Esophagus squamous epithelium (tissue), 5 donors: ENCODE data around the gene NTPCR. TPM values are rescaled to one million over a fixed set of nuclear protein-coding genes. Genes with fewer than 3 reads are reported as not detected.

Experiments
- DNase-seq: peaks from one replicate; lab custom pipeline; 2025; lab: John Stamatoyannopoulos, UW
- H3K27ac ChIP-seq, 4 donors: fragments of 200-600 bp; sonication (generic); one replicate each; pipeline ENCODE4 v1.5.1; 2016 to 2019; ENCODE audit warnings: mild to moderate bottlenecking in 1 of 4
- H3K27me3 ChIP-seq, 4 donors: fragments of 200-600 bp; sonication (generic); 1 replicate in 3 of 4; 2 replicates in 1 of 4; pipeline versions ENCODE4 v1.5.1 to v1.6.0; 2017 to 2021; ENCODE audit warnings: antibody characterized with exemption in 1 of 4
- H3K36me3 ChIP-seq, 3 donors: fragments of 200-600 bp; sonication (generic); one replicate each; pipeline ENCODE4 v1.5.1; 2016 to 2019
- H3K4me1 ChIP-seq, 3 donors: fragments of 200-600 bp; sonication (generic); one replicate each; pipeline ENCODE4 v1.5.1; 2017 to 2019
- H3K4me3 ChIP-seq, 4 donors: fragments of 200-600 bp; sonication (generic); 1 replicate in 3 of 4; 2 replicates in 1 of 4; pipeline ENCODE4 v1.5.1; 2016 to 2019; ENCODE audit warnings: mild to moderate bottlenecking in 2 of 4, moderate library complexity in 1 of 4
- H3K9me3 ChIP-seq, 3 donors: fragments of 200-600 bp; sonication (generic); one replicate each; pipeline ENCODE4 v1.5.1; 2016 to 2019
- POLR2A ChIP-seq, 4 donors: fragments of 450-650 bp; IDR thresholded peaks; one replicate each; pipeline ENCODE4 v1.6.1; 2017; ENCODE audit warnings: antibody characterized with exemption in 4 of 4, mild to moderate bottlenecking in 4 of 4, moderate library complexity in 3 of 4
- WGBS, 2 donors: methylation state at CpG; one replicate each; pipeline ENCODE4 v1.1.5; 2018; 5-methylcytosine and 5-hydroxymethylcytosine counted together
- intact Hi-C: fragments of 100-400 bp; cut with DNase I; formaldehyde crosslinking; loops from one replicate; pipeline ENCODE4 v1.15.0; 2022
- total RNA-seq, 4 donors: library from RNA; depleted of rRNA; stranded (reverse); fragments of >200 nt; gene quantifications; one replicate each; pipeline ENCODE4 v1.1.0, GENCODE V29; 2016
- TF ChIP-seq, protein P1 (sequence below), 6 experiments: fragments of 450-650 bp in 4 of 6; fragments of 200-600 bp in 2 of 6; sonication (generic) in 2 of 6; IDR thresholded peaks; one replicate each; pipeline ENCODE4 v1.5.1; 2016 to 2019; ENCODE audit warnings: antibody characterized with exemption in 6 of 6, mild to moderate bottlenecking in 4 of 6, moderate library complexity in 4 of 6
- donor health status: DM: yes; HTN: yes; CAD: no.

NTPCR gene
- total RNA-seq, 4 donors from 2014 or later, result 19.9 to 35.8 (median 23.4) TPM

DNA sequence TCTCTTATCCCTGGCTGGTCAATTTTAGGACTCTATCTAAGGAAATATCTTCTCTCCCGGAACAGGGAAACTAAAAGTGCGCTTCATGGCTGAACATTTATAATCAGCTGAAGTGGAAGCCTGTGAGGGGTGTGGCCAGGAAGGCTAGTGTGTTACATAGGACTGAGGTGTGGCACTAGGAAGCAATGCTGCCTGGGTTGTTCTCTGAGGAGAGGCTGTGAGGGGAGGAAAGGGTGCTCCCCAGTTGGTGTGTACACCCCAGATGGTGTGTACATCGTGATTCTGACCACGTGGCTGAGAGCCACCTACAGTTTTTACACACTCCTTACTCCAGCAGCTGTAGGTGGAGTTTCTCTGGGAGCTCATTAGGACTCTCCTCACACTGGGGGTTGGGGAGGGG lies 16.3 kb downstream of the NTPCR start:
- Histone ChIP-seq H3K27me3 (no peaks in the 10 kb centered on the region), H3K27ac (no peak overlapping the region), H3K36me3 (peaks cover 6 to 65% (median 10%) of the 10 kb centered on the region in 3 donors), H3K4me3 (no peak overlapping the region), H3K4me1 (peaks cover 0 to 28% (median 7%) of the 10 kb centered on the region in 3 donors), H3K9me3 (no peaks in the 10 kb centered on the region)
- no peak for DNase-seq
- WGBS, 2 donors, result 70 to 89% methylated on average over 4 of the region's 4 CpGs
- TF ChIP-seq POLR2A (IDR thresholded peaks at IDR 0.05), result no peak
- TF ChIP-seq, protein P1, sequence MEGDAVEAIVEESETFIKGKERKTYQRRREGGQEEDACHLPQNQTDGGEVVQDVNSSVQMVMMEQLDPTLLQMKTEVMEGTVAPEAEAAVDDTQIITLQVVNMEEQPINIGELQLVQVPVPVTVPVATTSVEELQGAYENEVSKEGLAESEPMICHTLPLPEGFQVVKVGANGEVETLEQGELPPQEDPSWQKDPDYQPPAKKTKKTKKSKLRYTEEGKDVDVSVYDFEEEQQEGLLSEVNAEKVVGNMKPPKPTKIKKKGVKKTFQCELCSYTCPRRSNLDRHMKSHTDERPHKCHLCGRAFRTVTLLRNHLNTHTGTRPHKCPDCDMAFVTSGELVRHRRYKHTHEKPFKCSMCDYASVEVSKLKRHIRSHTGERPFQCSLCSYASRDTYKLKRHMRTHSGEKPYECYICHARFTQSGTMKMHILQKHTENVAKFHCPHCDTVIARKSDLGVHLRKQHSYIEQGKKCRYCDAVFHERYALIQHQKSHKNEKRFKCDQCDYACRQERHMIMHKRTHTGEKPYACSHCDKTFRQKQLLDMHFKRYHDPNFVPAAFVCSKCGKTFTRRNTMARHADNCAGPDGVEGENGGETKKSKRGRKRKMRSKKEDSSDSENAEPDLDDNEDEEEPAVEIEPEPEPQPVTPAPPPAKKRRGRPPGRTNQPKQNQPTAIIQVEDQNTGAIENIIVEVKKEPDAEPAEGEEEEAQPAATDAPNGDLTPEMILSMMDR (IDR thresholded peaks at IDR 0.05), result no peak
- intact Hi-C loops, result no loop called here

- Histone ChIP-seq H3K27ac (no peak overlapping the region), H3K36me3 (peaks cover 6 to 82% (median 10%) of the 10 kb centered on the region in 3 donors), H3K27me3 (no peaks in the 10 kb centered on the region), H3K4me1 (peaks cover 0 to 25% (median 3%) of the 10 kb centered on the region in 3 donors), H3K9me3 (peaks cover 0 to 11% (median 9%) of the 10 kb centered on the region in 3 donors), H3K4me3 (no peak overlapping the region)
- TF ChIP-seq, protein P1 (IDR thresholded peaks at IDR 0.05), result no peak
- no peak for TF ChIP-seq POLR2A (IDR thresholded peaks at IDR 0.05)
- no peak for DNase-seq
- intact Hi-C loops, result no loop called here
- 82 to 98% methylated on average over 5 of the region's 5 CpGs for WGBS, 2 donors
Measured at GRCh38 chr1:232968391-232968790, 18.0 kb downstream of the NTPCR start.

DNA sequence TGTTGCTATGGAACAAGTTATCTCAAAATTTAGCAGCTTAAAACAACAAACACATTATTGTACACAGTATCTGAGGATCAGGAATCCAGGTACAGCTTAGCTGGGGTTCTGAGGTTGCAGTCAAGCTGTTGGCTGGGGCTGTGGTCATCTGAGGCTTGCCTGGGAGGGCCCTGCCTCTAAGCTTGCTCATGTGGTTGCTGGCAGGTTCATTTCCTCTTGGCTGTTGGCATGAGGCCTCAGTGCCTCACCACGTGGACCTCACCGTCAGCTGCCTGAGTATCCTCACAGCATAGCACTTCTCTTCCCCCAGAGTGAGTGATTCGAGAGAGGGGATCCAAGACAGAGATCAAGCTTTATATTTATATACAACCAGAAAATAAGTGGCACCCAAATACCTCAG lies 18.6 kb downstream of the NTPCR start:
- intact Hi-C loops, result no loop called here
- no peak overlapping the region for H3K4me3 ChIP-seq
- H3K4me1 ChIP-seq, result peaks cover 0 to 19% (median 3%) of the 10 kb centered on the region in 3 donors
- peaks cover 0 to 16% (median 11%) of the 10 kb centered on the region in 3 donors for H3K9me3 ChIP-seq
- H3K36me3 ChIP-seq, result peaks cover 6 to 88% (median 10%) of the 10 kb centered on the region in 3 donors
- H3K27me3 ChIP-seq, result no peaks in the 10 kb centered on the region
- 100% methylated on average over 1 of the region's 3 CpGs; no CpG with 5 or more reads in 1 of the 2 donors for WGBS, 2 donors
- DNase-seq, result no peak
- TF ChIP-seq, protein P1 (IDR thresholded peaks at IDR 0.05), result no peak
- TF ChIP-seq POLR2A (IDR thresholded peaks at IDR 0.05), result no peak
- H3K27ac ChIP-seq, result no peak overlapping the region

DNA sequence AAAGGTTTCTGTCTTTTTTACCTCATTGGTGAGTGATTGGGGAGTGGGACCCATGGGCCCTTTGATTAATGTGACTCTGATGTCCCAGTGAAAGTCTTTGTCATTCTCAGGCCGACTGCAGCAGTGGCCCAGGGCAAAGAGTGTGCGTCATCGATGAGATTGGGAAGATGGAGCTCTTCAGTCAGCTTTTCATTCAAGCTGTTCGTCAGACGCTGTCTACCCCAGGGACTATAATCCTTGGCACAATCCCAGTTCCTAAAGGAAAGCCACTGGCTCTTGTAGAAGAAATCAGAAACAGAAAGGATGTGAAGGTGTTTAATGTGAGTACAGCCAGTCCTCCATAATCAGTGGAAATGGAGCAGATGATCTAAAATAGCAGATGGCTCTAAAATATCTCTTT lies 19.4 kb downstream of the NTPCR start:
- peaks cover 0 to 18% (median 3%) of the 10 kb centered on the region in 3 donors for H3K4me1 ChIP-seq
- H3K4me3 ChIP-seq, result no peak overlapping the region
- peaks cover 0 to 20% (median 16%) of the 10 kb centered on the region in 3 donors for H3K9me3 ChIP-seq
- TF ChIP-seq, protein P1 (IDR thresholded peaks at IDR 0.05), result no peak
- no peak for TF ChIP-seq POLR2A (IDR thresholded peaks at IDR 0.05)
- no peak overlapping the region for H3K27ac ChIP-seq
- H3K27me3 ChIP-seq, result no peaks in the 10 kb centered on the region
- WGBS, 2 donors, result 72 to 86% methylated on average over 5 of the region's 5 CpGs
- intact Hi-C loops, result no loop called here
- peaks cover 6 to 89% (median 10%) of the 10 kb centered on the region in 3 donors for H3K36me3 ChIP-seq
- DNase-seq, result no peak

GRCh38 chr1:232970508-232970907 lies 20.1 kb downstream of the NTPCR start:
- WGBS, 2 donors, result 84 to 89% methylated on average over 4 of the region's 4 CpGs
- no peaks in the 10 kb centered on the region for H3K27me3 ChIP-seq
- intact Hi-C loops, result no loop called here
- H3K4me3 ChIP-seq, result no peak overlapping the region
- DNase-seq, result no peak
- peaks cover 0 to 20% (median 16%) of the 10 kb centered on the region in 3 donors for H3K9me3 ChIP-seq
- H3K4me1 ChIP-seq, result peaks cover 0 to 19% (median under 1%) of the 10 kb centered on the region in 3 donors
- TF ChIP-seq POLR2A (IDR thresholded peaks at IDR 0.05), result no peak
- TF ChIP-seq, protein P1 (IDR thresholded peaks at IDR 0.05), result no peak
- no peak overlapping the region for H3K27ac ChIP-seq
- H3K36me3 ChIP-seq, result peaks cover 6 to 83% (median 10%) of the 10 kb centered on the region in 3 donors
